GM10248 (cell line): ENCODE measurements around the gene TMPRSS11E.

Source experiments
- CTCF ChIA-PET: fragments of 300-600 bp; sonication (Branson Sonifier 250); formaldehyde crosslinking; extraction: SDS; loops from one replicate; lab custom pipeline; 2021; ENCODE audit warnings: antibody characterized with exemption; lab: Yijun Ruan, JAX
- POLR2A ChIA-PET: fragments of 350-650 bp; sonication (Branson Sonifier 250); formaldehyde crosslinking; extraction: SDS; loops from one replicate; lab custom pipeline; 2020; ENCODE audit warnings: antibody characterized with exemption; lab: Yijun Ruan, JAX
- DNase-seq: peaks from one replicate; pipeline ENCODE4 v3.0.0; 2012; ENCODE audit errors: extremely low spot score
- CTCF ChIP-seq: IDR thresholded peaks from 2 replicates; pipeline ENCODE4 v1.5.1; 2012; ENCODE audit warnings: mild to moderate bottlenecking, low read depth; ENCODE audit errors: extremely low read depth, missing control alignments, control extremely low read depth

Gene TMPRSS11E

GRCh38 chr4:68432320-68432719 is 14.9 kb upstream of the TMPRSS11E start:
- DNase-seq: no peak
- POLR2A ChIA-PET: no interaction called here
- CTCF ChIA-PET: no interaction called here
- no peak for TF ChIP-seq CTCF

- ChIA-PET POLR2A (no interaction called here), CTCF (interaction anchor here (0.6 kb wide), 1 partner anchor 735 kb away, joined by 3 read pairs; no protein-coding TSS in a partner anchor)
- TF ChIP-seq CTCF: no peak
- no peak for DNase-seq
Observed at GRCh38 chr4:68433582-68433981, 13.7 kb upstream of the TMPRSS11E start.

- ChIA-PET CTCF (interaction anchor here (0.6 kb wide), 1 partner anchor 18 kb away, joined by 3 read pairs; no protein-coding TSS in a partner anchor), POLR2A (no interaction called here)
- no peak for TF ChIP-seq CTCF
- DNase-seq: no peak
Observed at GRCh38 chr4:68434277-68434676, 13.0 kb upstream of the TMPRSS11E start.

GRCh38 chr4:68434836-68435235 is 12.4 kb upstream of the TMPRSS11E start:
- ChIA-PET POLR2A (no interaction called here), CTCF (interaction anchor here (0.6 kb wide), 1 partner anchor 18 kb away, joined by 3 read pairs; no protein-coding TSS in a partner anchor)
- DNase-seq: no peak
- TF ChIP-seq CTCF: no peak

GRCh38 chr4:68445111-68445510 is 2.2 kb upstream of the TMPRSS11E start:
- no peak for TF ChIP-seq CTCF
- no peak for DNase-seq
- CTCF ChIA-PET: no interaction called here
- POLR2A ChIA-PET: no interaction called here

- no peak for DNase-seq
- TF ChIP-seq CTCF: no peak
- ChIA-PET CTCF (interaction anchor here (1.4 to 2.7 kb wide), 2 partner anchors 9 to 15 kb away, joined by 4 to 10 read pairs; no protein-coding TSS in a partner anchor), POLR2A (no interaction called here)
Observed at GRCh38 chr4:68451246-68452211, 4.3 kb downstream of the TMPRSS11E start.
